Measurements from ENCODE around the gene CISD2.
"Not testable (repeated sequence)": the region's sequence is repeated elsewhere in the genome, so short reads cannot be mapped to it uniquely, and the experiment has no call there.

Gene CISD2

DNA sequence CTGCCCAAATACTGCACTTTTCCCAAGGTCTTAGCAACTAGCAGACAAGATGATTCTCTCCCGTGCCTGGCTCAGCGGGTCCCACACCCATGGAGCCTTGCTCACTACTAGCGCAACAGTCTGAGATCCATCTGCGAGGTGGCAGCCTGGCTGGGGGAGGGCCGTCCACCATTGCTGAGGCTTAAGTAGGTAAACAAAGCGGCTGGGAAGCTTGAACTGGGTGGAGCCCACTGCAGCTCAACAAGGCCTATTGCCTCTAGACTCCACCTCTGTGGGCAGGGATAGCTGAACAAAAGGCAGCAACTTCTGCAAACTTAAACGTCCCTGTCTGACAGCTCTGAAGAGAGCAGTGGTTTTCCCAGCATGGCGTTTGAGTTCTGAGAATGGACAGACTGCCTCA is 50.9 kb downstream of the CISD2 start:
- DNase-seq (ENCODE audit: low read depth) = not testable (repeated sequence)

GRCh38 chr4:102935716-102936115 is 66.9 kb downstream of the CISD2 start:
- no peak for DNase-seq (ENCODE audit: low read depth)

DNA sequence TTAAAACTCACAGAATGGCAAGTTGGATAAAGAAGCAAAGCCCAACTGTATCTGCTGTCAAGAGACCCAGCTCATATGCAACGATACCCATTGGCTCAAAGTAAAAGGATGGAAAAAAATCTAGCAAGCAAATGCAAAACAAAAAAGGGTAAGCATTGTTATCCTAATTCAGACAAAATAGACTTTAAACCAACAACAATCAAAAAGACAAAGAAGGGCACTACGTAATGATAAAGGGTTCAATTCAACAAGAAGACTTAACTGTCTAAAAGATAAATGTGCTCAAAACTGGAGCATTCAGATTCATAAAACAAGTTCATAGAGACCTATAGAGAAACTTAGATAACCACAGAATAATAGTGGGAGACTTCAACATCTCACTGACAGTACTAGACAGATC is 69.3 kb downstream of the CISD2 start:
- DNase-seq (ENCODE audit: low read depth) = not testable (repeated sequence)
